Loucy (cell line): ENCODE results near the gene ARID1B.

Experiments used
- EZH2phosphoT487 ChIP-seq: fragments of 200-600 bp; IDR thresholded peaks from 2 replicates; pipeline ENCODE4 v1.6.1; 2018; ENCODE audit warnings: antibody characterized with exemption, mild to moderate bottlenecking, moderate library complexity, borderline replicate concordance
- TF ChIP-seq, protein P1 (sequence below): fragments of 200-600 bp; sonication (generic); conservative IDR thresholded peaks from 2 replicates; pipeline ENCODE4 v1.5.1; 2014; ENCODE audit warnings: mild to moderate bottlenecking, antibody characterized with exemption, low read length

DNA sequence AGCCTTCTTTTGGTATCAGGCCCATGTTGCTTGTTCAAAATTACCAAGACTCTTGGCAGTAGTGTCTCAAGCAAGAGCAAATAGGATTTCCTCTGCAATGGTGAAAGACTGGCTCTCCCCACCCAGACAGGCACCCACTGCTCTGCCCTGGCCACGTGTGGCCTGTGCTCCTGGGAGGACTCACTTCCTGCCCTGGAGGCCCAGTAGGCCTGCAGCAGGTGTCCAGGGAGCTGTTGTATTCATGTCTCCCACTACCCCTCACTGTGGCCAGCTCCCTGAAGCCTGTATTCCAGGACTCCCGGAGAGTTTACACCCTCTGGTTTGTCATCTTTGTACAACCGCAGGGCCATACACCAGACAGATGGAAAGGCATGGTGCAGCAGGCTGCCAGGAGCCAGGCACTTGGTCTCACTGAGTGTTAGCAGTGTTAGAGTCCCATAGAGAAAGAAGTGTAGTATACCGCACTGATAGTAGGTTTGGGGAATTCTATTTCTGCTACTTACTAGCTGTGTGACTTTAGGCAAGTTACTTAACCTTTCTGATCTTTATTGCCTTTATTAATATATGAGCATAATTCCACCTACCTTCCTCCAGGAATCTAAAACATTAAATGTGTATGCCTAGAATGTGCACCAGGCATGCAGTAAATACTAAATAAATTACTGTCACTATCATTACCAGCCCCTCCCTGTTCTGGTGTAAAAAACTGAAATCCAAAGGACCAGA lies 386.4 kb downstream of the ARID1B start:
- TF ChIP-seq, protein P1, sequence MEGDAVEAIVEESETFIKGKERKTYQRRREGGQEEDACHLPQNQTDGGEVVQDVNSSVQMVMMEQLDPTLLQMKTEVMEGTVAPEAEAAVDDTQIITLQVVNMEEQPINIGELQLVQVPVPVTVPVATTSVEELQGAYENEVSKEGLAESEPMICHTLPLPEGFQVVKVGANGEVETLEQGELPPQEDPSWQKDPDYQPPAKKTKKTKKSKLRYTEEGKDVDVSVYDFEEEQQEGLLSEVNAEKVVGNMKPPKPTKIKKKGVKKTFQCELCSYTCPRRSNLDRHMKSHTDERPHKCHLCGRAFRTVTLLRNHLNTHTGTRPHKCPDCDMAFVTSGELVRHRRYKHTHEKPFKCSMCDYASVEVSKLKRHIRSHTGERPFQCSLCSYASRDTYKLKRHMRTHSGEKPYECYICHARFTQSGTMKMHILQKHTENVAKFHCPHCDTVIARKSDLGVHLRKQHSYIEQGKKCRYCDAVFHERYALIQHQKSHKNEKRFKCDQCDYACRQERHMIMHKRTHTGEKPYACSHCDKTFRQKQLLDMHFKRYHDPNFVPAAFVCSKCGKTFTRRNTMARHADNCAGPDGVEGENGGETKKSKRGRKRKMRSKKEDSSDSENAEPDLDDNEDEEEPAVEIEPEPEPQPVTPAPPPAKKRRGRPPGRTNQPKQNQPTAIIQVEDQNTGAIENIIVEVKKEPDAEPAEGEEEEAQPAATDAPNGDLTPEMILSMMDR, result no peak
- TF ChIP-seq EZH2phosphoT487, result no peak
